OCI-LY1 (cell line): ENCODE measurements around the gene MPP7.

Experiments
- H2AFZ ChIP-seq: fragments of 200-600 bp; sonication (generic), shearing (Covaris generic); 2 replicates; pipeline ENCODE4 v1.6.0; 2014; ENCODE audit warnings: antibody characterized with exemption, mild to moderate bottlenecking, low read length
- H3F3A ChIP-seq: fragments of 200-600 bp; sonication (generic), shearing (Covaris generic); 2 replicates; pipeline ENCODE4 v1.6.0; 2014; ENCODE audit warnings: mild to moderate bottlenecking, antibody characterized with exemption, low read length, moderate library complexity; ENCODE audit not compliant: insufficient read depth
- H3K27ac ChIP-seq: fragments of 200-600 bp; sonication (generic); 2 replicates; pipeline ENCODE4 v1.5.1; 2014; ENCODE audit warnings: low read length, mixed run types, mild to moderate bottlenecking, low read depth; ENCODE audit not compliant: poor library complexity, severe bottlenecking
- H3K27me3 ChIP-seq: fragments of 200-600 bp; sonication (generic); 2 replicates; pipeline ENCODE4 v1.6.0; 2014; ENCODE audit warnings: antibody characterized with exemption, mild to moderate bottlenecking, low read length, moderate library complexity; ENCODE audit not compliant: insufficient read depth
- H3K36me3 ChIP-seq: fragments of 200-600 bp; sonication (generic); 2 replicates; pipeline ENCODE4 v1.6.1; 2014; ENCODE audit warnings: mild to moderate bottlenecking, antibody characterized with exemption, low read length, moderate library complexity, mixed read lengths; ENCODE audit not compliant: insufficient read depth
- H3K4me1 ChIP-seq: fragments of 200-600 bp; sonication (generic); 2 replicates; pipeline ENCODE4 v1.5.1; 2014; ENCODE audit warnings: mild to moderate bottlenecking, low read length, moderate library complexity; ENCODE audit not compliant: insufficient read depth, severe bottlenecking
- H3K4me2 ChIP-seq: fragments of 200-600 bp; sonication (generic), shearing (Covaris generic); 2 replicates; pipeline ENCODE4 v1.6.1; 2014; ENCODE audit warnings: low read length
- H3K4me3 ChIP-seq: fragments of 200-600 bp; sonication (generic); 2 replicates; pipeline ENCODE4 v1.5.1; 2014; ENCODE audit warnings: low read length, low read depth, mild to moderate bottlenecking, mixed read lengths; ENCODE audit not compliant: poor library complexity, severe bottlenecking
- H3K79me2 ChIP-seq: fragments of 200-600 bp; shearing (Covaris generic); 2 replicates; pipeline ENCODE4 v1.6.1; 2016; ENCODE audit warnings: mixed run types, low read length, mixed read lengths; ENCODE audit not compliant: insufficient read depth
- H3K9ac ChIP-seq: fragments of 200-600 bp; sonication (generic), shearing (Covaris generic); 2 replicates; pipeline ENCODE4 v1.6.1; 2014; ENCODE audit warnings: mild to moderate bottlenecking, low read length, mixed read lengths
- H3K9me2 ChIP-seq: fragments of 200-600 bp; sonication (generic), shearing (Covaris generic); 2 replicates; pipeline ENCODE4 v1.6.1; 2014; ENCODE audit warnings: low read depth, mild to moderate bottlenecking, low read length, mixed read lengths
- H3K9me3 ChIP-seq: fragments of 200-600 bp; shearing (Covaris generic); 2 replicates; pipeline ENCODE4 v1.6.1; 2014; ENCODE audit warnings: low read length, mixed read lengths
- H4K20me1 ChIP-seq: fragments of 200-600 bp; sonication (generic), shearing (Covaris generic); 2 replicates; pipeline ENCODE4 v1.6.0; 2016; ENCODE audit warnings: mild to moderate bottlenecking, low read length; ENCODE audit not compliant: insufficient read depth
- EZH2 ChIP-seq: fragments of 200-600 bp; sonication (generic), shearing (Covaris generic); IDR thresholded peaks from 2 replicates; pipeline ENCODE4 v1.8.0; 2017; ENCODE audit warnings: borderline replicate concordance, mixed run types, mild to moderate bottlenecking, antibody characterized with exemption, low read length, moderate library complexity, mixed read lengths
- TF ChIP-seq, protein P1 (sequence below): fragments of 200-600 bp; sonication (generic), shearing (Covaris generic); IDR thresholded peaks from 2 replicates; pipeline ENCODE4 v1.5.1; 2017; ENCODE audit warnings: mild to moderate bottlenecking, antibody characterized with exemption, low read length, moderate library complexity, mixed read lengths

MPP7 gene

DNA sequence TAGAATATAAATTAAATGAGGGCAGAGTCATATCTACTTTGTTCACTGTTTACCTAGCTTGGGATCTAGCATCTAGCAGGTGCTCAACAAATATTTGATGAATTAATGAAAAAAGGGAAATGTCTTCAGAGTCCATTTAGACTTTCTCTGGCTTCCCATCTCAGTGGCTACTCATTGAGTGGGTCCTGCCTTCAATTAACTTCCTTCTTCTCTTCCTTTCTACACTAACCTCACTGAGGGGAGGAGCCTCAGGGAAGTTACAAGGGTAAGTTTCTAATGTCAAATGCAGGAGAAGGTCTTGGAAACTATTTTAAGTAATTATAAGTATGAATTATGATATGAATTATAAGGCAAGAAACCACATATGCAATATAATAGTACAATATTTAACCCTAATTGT lies 28.2 kb upstream of the MPP7 start:
- Histone ChIP-seq H3K79me2 (no peaks in the 10 kb centered on the region), H3K9ac (no peak overlapping the region), H3K27ac (no peak overlapping the region), H3K4me1 (peaks cover 6% of the 10 kb centered on the region), H3F3A (no peaks in the 10 kb centered on the region), H3K9me3 (no peaks in the 10 kb centered on the region), H3K4me3 (no peak overlapping the region), H3K9me2 (no peaks in the 10 kb centered on the region), H3K27me3 (no peaks in the 10 kb centered on the region), H3K4me2 (no peak overlapping the region), H4K20me1 (no peaks in the 10 kb centered on the region), H3K36me3 (no peaks in the 10 kb centered on the region), H2AFZ (no peak overlapping the region)
- TF ChIP-seq, protein P1, sequence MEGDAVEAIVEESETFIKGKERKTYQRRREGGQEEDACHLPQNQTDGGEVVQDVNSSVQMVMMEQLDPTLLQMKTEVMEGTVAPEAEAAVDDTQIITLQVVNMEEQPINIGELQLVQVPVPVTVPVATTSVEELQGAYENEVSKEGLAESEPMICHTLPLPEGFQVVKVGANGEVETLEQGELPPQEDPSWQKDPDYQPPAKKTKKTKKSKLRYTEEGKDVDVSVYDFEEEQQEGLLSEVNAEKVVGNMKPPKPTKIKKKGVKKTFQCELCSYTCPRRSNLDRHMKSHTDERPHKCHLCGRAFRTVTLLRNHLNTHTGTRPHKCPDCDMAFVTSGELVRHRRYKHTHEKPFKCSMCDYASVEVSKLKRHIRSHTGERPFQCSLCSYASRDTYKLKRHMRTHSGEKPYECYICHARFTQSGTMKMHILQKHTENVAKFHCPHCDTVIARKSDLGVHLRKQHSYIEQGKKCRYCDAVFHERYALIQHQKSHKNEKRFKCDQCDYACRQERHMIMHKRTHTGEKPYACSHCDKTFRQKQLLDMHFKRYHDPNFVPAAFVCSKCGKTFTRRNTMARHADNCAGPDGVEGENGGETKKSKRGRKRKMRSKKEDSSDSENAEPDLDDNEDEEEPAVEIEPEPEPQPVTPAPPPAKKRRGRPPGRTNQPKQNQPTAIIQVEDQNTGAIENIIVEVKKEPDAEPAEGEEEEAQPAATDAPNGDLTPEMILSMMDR = no peak
- TF ChIP-seq EZH2 = no peak

DNA sequence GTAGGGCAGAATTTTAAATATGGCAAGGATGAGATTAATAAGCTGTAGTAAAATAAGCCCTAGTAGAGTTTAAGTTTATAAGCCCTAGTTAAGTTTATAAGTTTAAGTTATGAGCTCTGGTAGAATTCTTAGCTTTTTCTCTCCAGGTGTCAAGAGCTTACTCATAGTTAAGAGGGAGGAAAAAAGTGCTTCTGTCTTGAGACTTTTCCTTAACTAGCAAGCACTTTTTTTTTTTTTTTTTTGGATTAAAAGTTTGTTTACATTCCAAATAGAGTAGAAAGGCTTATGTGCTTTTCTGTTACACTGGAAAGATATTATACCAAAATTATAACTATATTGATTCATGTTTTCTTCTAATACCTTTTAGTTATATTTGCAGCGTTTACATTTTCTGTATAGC lies 25.5 kb upstream of the MPP7 start:
- no peak overlapping the region for H3K4me3 ChIP-seq
- H3K4me1 ChIP-seq = no peaks in the 10 kb centered on the region
- no peaks in the 10 kb centered on the region for H4K20me1 ChIP-seq
- H3K27ac ChIP-seq = no peak overlapping the region
- H2AFZ ChIP-seq = no peak overlapping the region
- H3F3A ChIP-seq = no peaks in the 10 kb centered on the region
- no peak overlapping the region for H3K4me2 ChIP-seq
- no peak overlapping the region for H3K9ac ChIP-seq
- H3K9me2 ChIP-seq = no peaks in the 10 kb centered on the region
- TF ChIP-seq EZH2 = no peak
- TF ChIP-seq, protein P1 = no peak
- no peaks in the 10 kb centered on the region for H3K79me2 ChIP-seq
- H3K27me3 ChIP-seq = no peaks in the 10 kb centered on the region
- H3K9me3 ChIP-seq = no peaks in the 10 kb centered on the region
- no peaks in the 10 kb centered on the region for H3K36me3 ChIP-seq

DNA sequence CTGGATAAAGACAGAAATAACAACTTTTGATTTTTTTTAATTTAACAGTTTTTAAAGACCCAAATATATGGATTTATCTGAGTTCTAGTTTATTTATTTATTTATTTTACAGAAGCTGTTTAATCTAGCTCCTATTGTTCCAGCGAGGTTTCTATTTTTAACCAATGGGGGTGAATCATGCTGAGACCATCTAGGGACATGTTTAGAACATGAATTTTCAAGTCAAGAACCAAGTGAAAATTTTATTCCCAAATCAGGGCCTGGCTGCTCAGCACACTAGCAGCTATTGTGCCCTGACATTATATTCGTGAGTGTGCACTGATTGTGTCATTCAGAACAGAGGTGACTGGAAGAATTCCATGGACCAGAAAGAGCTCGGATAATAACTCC lies 24.6 kb upstream of the MPP7 start:
- Histone ChIP-seq H3F3A (no peaks in the 10 kb centered on the region), H2AFZ (no peak overlapping the region), H3K9ac (no peak overlapping the region)

More for the DNA sequence above, 24.6 kb upstream of the MPP7 start:
- Histone ChIP-seq H3K27me3 (no peaks in the 10 kb centered on the region), H3K9me2 (no peaks in the 10 kb centered on the region), H3K4me1 (no peaks in the 10 kb centered on the region), H4K20me1 (no peaks in the 10 kb centered on the region), H3K4me3 (no peak overlapping the region), H3K27ac (no peak overlapping the region), H3K79me2 (no peaks in the 10 kb centered on the region), H3K9me3 (no peaks in the 10 kb centered on the region), H3K4me2 (no peak overlapping the region), H3K36me3 (no peaks in the 10 kb centered on the region)
- TF ChIP-seq, protein P1 = no peak
- TF ChIP-seq EZH2 = no peak
